ENCODE results near the gene AMPD3.

Gene AMPD3

GRCh38 chr11:10503777-10504480 is 48.9 kb downstream of the AMPD3 start:
- DNase-seq (ENCODE audit: low spot score): no peak

- DNase-seq (ENCODE audit: low spot score): no peak
Measured at GRCh38 chr11:10504490-10504889, 49.4 kb downstream of the AMPD3 start.

- DNase-seq (ENCODE audit: low spot score): no peak
Measured at GRCh38 chr11:10505278-10506007, 50.4 kb downstream of the AMPD3 start.

GRCh38 chr11:10506008-10506370 is 50.9 kb downstream of the AMPD3 start:
- no peak for DNase-seq (ENCODE audit: low spot score)

GRCh38 chr11:10511181-10511621 is 56.1 kb downstream of the AMPD3 start:
- DNase-seq (ENCODE audit: low spot score): no peak

GRCh38 chr11:10514202-10514601 is 59.1 kb downstream of the AMPD3 start:
- peak; percentile 22 for DNase-seq (ENCODE audit: low spot score)

- no peak for DNase-seq (ENCODE audit: low spot score)
Measured at GRCh38 chr11:10514709-10515108, 59.6 kb downstream of the AMPD3 start.

GRCh38 chr11:10515418-10515817 is 60.4 kb downstream of the AMPD3 start:
- no peak for DNase-seq (ENCODE audit: low spot score)

- no peak for DNase-seq (ENCODE audit: low spot score)
Measured at GRCh38 chr11:10518123-10518522, 63.1 kb downstream of the AMPD3 start.

- no peak for DNase-seq (ENCODE audit: low spot score)
Measured at GRCh38 chr11:10518891-10519290, 63.8 kb downstream of the AMPD3 start.

GRCh38 chr11:10519630-10520029 is 64.6 kb downstream of the AMPD3 start:
- DNase-seq (ENCODE audit: low spot score): no peak

- DNase-seq (ENCODE audit: low spot score): no peak
Measured at GRCh38 chr11:10520562-10520961, 65.5 kb downstream of the AMPD3 start.

GRCh38 chr11:10522276-10522675 is 67.2 kb downstream of the AMPD3 start:
- no peak for DNase-seq (ENCODE audit: low spot score)

GRCh38 chr11:10522921-10523320 is 67.9 kb downstream of the AMPD3 start:
- peak; percentile 20 for DNase-seq (ENCODE audit: low spot score)

GRCh38 chr11:10524471-10524870 is 69.4 kb downstream of the AMPD3 start:
- DNase-seq (ENCODE audit: low spot score): no peak

GRCh38 chr11:10526974-10527918 is 72.2 kb downstream of the AMPD3 start:
- DNase-seq (ENCODE audit: low spot score): peak; percentile 74

- DNase-seq (ENCODE audit: low spot score): peak; percentile 28
Measured at GRCh38 chr11:10528121-10528520, 73.1 kb downstream of the AMPD3 start.

GRCh38 chr11:10529279-10529678 is 74.2 kb downstream of the AMPD3 start:
- DNase-seq (ENCODE audit: low spot score): no peak

- no peak for DNase-seq (ENCODE audit: low spot score)
Measured at GRCh38 chr11:10532526-10532925, 77.5 kb downstream of the AMPD3 start.

- DNase-seq (ENCODE audit: low spot score): no peak
Measured at GRCh38 chr11:10533323-10533722, 78.3 kb downstream of the AMPD3 start.

- DNase-seq (ENCODE audit: low spot score): no peak
Measured at GRCh38 chr11:10534316-10534715, 79.3 kb downstream of the AMPD3 start.

- no peak for DNase-seq (ENCODE audit: low spot score)
Measured at GRCh38 chr11:10537600-10537999, 82.5 kb downstream of the AMPD3 start.

- no peak for DNase-seq (ENCODE audit: low spot score)
Measured at GRCh38 chr11:10538924-10539323, 83.9 kb downstream of the AMPD3 start.
